HepG2 (cell line): ENCODE results near the gene ZNF154. TPM values are rescaled to one million over a fixed set of nuclear protein-coding genes. Genes with fewer than 3 reads are reported as not detected.

Experiments used
- AGO2 ChIP-seq: fragments of 200-400 bp; formaldehyde crosslinking; optimal IDR thresholded peaks from 2 replicates; pipeline ENCODE3; 2017; ENCODE audit warnings: mild to moderate bottlenecking, low read depth, low read length, moderate library complexity
- ARHGAP35 ChIP-seq: sonication (generic); formaldehyde crosslinking; IDR thresholded peaks from 2 replicates; pipeline ENCODE4 v1.9.0; 2022; ENCODE audit warnings: mild to moderate bottlenecking, inconsistent platforms, moderate library complexity, missing genetic modification reagents, borderline replicate concordance
- CC2D1A ChIP-seq: sonication (generic); formaldehyde crosslinking; IDR thresholded peaks from 2 replicates; pipeline ENCODE4 v1.8.1; 2023; ENCODE audit warnings: mild to moderate bottlenecking, missing genetic modification reagents
- HNF4G ChIP-seq, 2 experiments: sonication (generic) in 1 of 2; formaldehyde crosslinking in 1 of 2; IDR thresholded peaks; 2 replicates each; pipeline versions ENCODE4 v1.4.0 to v1.6.1; 2011 to 2020; ENCODE audit warnings: borderline replicate concordance in 2 of 2, low read depth in 2 of 2, mild to moderate bottlenecking in 2 of 2, low read length in 1 of 2, missing genetic modification reagents in 1 of 2, moderate library complexity in 1 of 2
- JDP2 ChIP-seq: sonication (generic); formaldehyde crosslinking; IDR thresholded peaks from 2 replicates; pipeline ENCODE4 v1.8.1; 2022; ENCODE audit warnings: missing genetic modification reagents, borderline replicate concordance
- KDM3A ChIP-seq: IDR thresholded peaks from 2 replicates; pipeline ENCODE4 v1.6.1; 2018; ENCODE audit warnings: low read depth, missing compliant biosample characterization
- RARA ChIP-seq: IDR thresholded peaks from 2 replicates; pipeline ENCODE4 v1.6.1; 2016; ENCODE audit warnings: missing genetic modification reagents, missing compliant biosample characterization
- TBX3 ChIP-seq: fragments of 450-650 bp; IDR thresholded peaks from 2 replicates; pipeline ENCODE4 v1.6.1; 2017; ENCODE audit warnings: antibody characterized with exemption, mild to moderate bottlenecking, inconsistent platforms, borderline replicate concordance
- ZNF441 ChIP-seq: sonication (generic); formaldehyde crosslinking; IDR thresholded peaks from 2 replicates; pipeline ENCODE4 v1.7.0; 2021; ENCODE audit warnings: missing genetic modification reagents, borderline replicate concordance
- polyA plus RNA-seq, 8 experiments: library from polyadenylated mRNA; depleted of rRNA in 3 of 8; stranded (reverse) in 7 of 8; unstranded in 1 of 8; fragments of >200 nt; fragmentation: Illumina TruSeq in 4 of 8; extraction: Trizol in 4 of 8; gene quantifications; 2 replicates each; pipeline versions ENCODE4 v1.2.1 to v1.2.3, GENCODE V29; 2011 to 2016; ENCODE audit warnings: low read depth in 4 of 8, missing spikeins in 1 of 8, mixed read lengths in 1 of 8; ENCODE audit not compliant: insufficient read depth in 1 of 8
- total RNA-seq, 5 experiments: library from RNA; depleted of rRNA; stranded (reverse); fragments of >200 nt; fragmentation: Illumina TruSeq; extraction: Trizol; gene quantifications; 2 replicates each; pipeline ENCODE4 v1.2.3, GENCODE V29; 2016; ENCODE audit warnings: low read depth in 1 of 5
- TF ChIP-seq, protein P1 (sequence below): sonication (generic); formaldehyde crosslinking; IDR thresholded peaks from 2 replicates; pipeline ENCODE4 v1.4.0; 2020; ENCODE audit warnings: missing genetic modification reagents, mild to moderate bottlenecking, borderline replicate concordance
- TF ChIP-seq, protein P2 (sequence below): sonication (generic); formaldehyde crosslinking; IDR thresholded peaks from 2 replicates; pipeline ENCODE4 v1.5.0; 2020; ENCODE audit warnings: mild to moderate bottlenecking, missing genetic modification reagents
- TF ChIP-seq, protein P3 (sequence below): sonication (generic); formaldehyde crosslinking; IDR thresholded peaks from 2 replicates; pipeline ENCODE4 v1.4.0; 2020; ENCODE audit warnings: missing genetic modification reagents
- TF ChIP-seq, protein P4 (sequence below): sonication (generic); formaldehyde crosslinking; IDR thresholded peaks from 2 replicates; pipeline ENCODE4 v1.5.1; 2020; ENCODE audit warnings: missing genetic modification reagents, mild to moderate bottlenecking, borderline replicate concordance
- TF ChIP-seq, protein P5 (sequence below): sonication (generic); formaldehyde crosslinking; IDR thresholded peaks from 2 replicates; pipeline ENCODE4 v1.9.0; 2022; ENCODE audit warnings: missing genetic modification reagents, mild to moderate bottlenecking, borderline replicate concordance

Gene ZNF154
- total and polyA plus RNA-seq, 2 of the 13 experiments (the other 11 are each of a cell fraction or from before 2014, with no cell fraction given), result not detected

DNA sequence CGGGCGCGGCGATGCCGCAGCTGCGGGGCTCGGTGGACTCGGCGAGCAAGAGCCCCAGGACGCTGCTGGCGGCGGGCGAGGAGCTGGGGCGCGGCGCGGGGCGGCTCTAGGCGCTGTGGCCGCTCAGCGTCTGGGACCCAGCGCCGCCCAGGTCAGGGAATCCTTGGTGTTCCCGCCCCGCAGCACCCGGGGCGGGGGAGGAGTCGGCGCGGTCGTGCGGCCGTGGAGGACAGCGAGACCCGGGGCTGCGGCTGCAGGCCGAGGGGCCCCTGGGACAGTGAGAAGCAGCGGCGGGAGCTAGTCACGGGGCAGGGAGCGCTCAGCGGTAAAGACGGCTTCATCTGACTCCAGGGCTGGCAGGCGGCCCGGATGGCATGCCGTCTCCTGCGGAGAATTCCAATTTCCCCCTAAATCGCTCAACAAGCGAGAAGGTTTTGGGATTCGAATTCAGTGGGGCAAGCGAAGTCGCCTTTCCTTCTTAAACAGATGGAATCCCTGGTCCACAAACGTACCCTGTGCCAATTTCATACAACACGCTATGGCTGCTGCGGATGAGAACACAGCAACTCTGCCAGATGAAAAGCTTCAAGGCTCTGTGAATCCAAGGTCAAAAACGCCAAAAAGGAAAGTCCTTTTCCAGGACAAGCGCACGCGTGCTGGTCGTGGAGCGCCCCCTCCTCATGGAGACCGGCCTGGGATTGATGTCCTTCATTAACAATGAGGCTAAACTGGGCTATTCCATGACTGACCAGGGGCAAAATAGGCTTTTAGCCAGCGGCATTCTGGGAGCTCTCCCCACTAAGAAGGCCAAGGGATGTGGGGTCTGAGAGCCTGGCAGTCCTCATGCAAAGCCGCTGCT is 44.5 kb downstream of the ZNF154 start (continued):
- TF ChIP-seq, protein P1, sequence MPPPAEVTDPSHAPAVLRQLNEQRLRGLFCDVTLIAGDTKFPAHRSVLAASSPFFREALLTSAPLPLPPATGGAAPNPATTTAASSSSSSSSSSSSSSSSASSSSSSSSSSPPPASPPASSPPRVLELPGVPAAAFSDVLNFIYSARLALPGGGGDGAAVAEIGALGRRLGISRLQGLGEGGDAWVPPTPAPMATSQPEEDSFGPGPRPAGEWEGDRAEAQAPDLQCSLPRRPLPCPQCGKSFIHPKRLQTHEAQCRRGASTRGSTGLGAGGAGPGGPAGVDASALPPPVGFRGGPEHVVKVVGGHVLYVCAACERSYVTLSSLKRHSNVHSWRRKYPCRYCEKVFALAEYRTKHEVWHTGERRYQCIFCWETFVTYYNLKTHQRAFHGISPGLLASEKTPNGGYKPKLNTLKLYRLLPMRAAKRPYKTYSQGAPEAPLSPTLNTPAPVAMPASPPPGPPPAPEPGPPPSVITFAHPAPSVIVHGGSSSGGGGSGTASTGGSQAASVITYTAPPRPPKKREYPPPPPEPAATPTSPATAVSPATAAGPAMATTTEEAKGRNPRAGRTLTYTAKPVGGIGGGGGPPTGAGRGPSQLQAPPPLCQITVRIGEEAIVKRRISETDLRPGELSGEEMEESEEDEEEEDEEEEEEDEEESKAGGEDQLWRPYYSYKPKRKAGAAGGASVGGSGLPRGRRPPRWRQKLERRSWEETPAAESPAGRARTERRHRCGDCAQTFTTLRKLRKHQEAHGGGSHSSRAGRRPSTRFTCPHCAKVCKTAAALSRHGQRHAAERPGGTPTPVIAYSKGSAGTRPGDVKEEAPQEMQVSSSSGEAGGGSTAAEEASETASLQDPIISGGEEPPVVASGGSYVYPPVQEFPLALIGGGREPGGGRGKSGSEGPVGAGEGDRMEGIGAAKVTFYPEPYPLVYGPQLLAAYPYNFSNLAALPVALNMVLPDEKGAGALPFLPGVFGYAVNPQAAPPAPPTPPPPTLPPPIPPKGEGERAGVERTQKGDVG (CRISPR knock-in tag), result 0 out of 2 replicates have a peak, but pooled peaks have one; percentile 31
- TF ChIP-seq, protein P2, sequence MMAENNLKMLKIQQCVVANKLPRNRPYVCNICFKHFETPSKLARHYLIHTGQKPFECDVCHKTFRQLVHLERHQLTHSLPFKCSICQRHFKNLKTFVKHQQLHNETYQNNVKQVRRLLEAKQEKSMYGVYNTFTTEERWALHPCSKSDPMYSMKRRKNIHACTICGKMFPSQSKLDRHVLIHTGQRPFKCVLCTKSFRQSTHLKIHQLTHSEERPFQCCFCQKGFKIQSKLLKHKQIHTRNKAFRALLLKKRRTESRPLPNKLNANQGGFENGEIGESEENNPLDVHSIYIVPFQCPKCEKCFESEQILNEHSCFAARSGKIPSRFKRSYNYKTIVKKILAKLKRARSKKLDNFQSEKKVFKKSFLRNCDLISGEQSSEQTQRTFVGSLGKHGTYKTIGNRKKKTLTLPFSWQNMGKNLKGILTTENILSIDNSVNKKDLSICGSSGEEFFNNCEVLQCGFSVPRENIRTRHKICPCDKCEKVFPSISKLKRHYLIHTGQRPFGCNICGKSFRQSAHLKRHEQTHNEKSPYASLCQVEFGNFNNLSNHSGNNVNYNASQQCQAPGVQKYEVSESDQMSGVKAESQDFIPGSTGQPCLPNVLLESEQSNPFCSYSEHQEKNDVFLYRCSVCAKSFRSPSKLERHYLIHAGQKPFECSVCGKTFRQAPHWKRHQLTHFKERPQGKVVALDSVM, result peak; percentile 67
- 0 out of 2 replicates have a peak, but pooled peaks have one; percentile 61 for TF ChIP-seq CC2D1A (CRISPR knock-in tag)
- TF ChIP-seq TBX3, result no peak
- TF ChIP-seq KDM3A (CRISPR knock-in tag), result peak; percentile 76
- TF ChIP-seq, protein P3, sequence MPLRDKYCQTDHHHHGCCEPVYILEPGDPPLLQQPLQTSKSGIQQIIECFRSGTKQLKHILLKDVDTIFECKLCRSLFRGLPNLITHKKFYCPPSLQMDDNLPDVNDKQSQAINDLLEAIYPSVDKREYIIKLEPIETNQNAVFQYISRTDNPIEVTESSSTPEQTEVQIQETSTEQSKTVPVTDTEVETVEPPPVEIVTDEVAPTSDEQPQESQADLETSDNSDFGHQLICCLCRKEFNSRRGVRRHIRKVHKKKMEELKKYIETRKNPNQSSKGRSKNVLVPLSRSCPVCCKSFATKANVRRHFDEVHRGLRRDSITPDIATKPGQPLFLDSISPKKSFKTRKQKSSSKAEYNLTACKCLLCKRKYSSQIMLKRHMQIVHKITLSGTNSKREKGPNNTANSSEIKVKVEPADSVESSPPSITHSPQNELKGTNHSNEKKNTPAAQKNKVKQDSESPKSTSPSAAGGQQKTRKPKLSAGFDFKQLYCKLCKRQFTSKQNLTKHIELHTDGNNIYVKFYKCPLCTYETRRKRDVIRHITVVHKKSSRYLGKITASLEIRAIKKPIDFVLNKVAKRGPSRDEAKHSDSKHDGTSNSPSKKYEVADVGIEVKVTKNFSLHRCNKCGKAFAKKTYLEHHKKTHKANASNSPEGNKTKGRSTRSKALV, result no peak
- TF ChIP-seq, protein P4, sequence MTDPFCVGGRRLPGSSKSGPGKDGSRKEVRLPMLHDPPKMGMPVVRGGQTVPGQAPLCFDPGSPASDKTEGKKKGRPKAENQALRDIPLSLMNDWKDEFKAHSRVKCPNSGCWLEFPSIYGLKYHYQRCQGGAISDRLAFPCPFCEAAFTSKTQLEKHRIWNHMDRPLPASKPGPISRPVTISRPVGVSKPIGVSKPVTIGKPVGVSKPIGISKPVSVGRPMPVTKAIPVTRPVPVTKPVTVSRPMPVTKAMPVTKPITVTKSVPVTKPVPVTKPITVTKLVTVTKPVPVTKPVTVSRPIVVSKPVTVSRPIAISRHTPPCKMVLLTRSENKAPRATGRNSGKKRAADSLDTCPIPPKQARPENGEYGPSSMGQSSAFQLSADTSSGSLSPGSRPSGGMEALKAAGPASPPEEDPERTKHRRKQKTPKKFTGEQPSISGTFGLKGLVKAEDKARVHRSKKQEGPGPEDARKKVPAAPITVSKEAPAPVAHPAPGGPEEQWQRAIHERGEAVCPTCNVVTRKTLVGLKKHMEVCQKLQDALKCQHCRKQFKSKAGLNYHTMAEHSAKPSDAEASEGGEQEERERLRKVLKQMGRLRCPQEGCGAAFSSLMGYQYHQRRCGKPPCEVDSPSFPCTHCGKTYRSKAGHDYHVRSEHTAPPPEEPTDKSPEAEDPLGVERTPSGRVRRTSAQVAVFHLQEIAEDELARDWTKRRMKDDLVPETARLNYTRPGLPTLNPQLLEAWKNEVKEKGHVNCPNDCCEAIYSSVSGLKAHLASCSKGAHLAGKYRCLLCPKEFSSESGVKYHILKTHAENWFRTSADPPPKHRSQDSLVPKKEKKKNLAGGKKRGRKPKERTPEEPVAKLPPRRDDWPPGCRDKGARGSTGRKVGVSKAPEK (CRISPR knock-in tag), result 0 out of 2 replicates have a peak, but pooled peaks have one; percentile 38
- no peak for TF ChIP-seq HNF4G (IDR thresholded peaks at IDR 0.05; ENCODE audit: borderline replicate concordance, low read depth, low read length)
- no peak for TF ChIP-seq HNF4G (CRISPR knock-in tag; IDR thresholded peaks at IDR 0.05; ENCODE audit: borderline replicate concordance, low read depth)
- TF ChIP-seq RARA (CRISPR knock-in tag), result peak; percentile 48; the same call in 1 of the 2 replicates
- TF ChIP-seq JDP2, result no peak
- TF ChIP-seq, protein P5, sequence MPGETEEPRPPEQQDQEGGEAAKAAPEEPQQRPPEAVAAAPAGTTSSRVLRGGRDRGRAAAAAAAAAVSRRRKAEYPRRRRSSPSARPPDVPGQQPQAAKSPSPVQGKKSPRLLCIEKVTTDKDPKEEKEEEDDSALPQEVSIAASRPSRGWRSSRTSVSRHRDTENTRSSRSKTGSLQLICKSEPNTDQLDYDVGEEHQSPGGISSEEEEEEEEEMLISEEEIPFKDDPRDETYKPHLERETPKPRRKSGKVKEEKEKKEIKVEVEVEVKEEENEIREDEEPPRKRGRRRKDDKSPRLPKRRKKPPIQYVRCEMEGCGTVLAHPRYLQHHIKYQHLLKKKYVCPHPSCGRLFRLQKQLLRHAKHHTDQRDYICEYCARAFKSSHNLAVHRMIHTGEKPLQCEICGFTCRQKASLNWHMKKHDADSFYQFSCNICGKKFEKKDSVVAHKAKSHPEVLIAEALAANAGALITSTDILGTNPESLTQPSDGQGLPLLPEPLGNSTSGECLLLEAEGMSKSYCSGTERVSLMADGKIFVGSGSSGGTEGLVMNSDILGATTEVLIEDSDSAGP (CRISPR knock-in tag), result peak; percentile 87; the same call in 1 of the 2 replicates
- peak; percentile 64; the same call in 1 of the 2 replicates for TF ChIP-seq ZNF441 (CRISPR knock-in tag)
- TF ChIP-seq ARHGAP35 (CRISPR knock-in tag), result peak; percentile 26; the same call in 1 of the 2 replicates
- TF ChIP-seq AGO2, result peak; percentile 72
